GM21526 (cell line): ENCODE measurements around the gene JAML.
"Not testable (repeated sequence)": the region's sequence is repeated elsewhere in the genome, so short reads cannot be mapped to it uniquely, and the experiment has no call there.

Experiments
- ATAC-seq: cut with Tn5 transposase; IDR thresholded peaks from one replicate; pipeline ENCODE4 v1.9.1; 2021; ENCODE audit warnings: moderate library complexity; ENCODE audit not compliant: unreplicated experiment, low FRiP score

Gene JAML

DNA sequence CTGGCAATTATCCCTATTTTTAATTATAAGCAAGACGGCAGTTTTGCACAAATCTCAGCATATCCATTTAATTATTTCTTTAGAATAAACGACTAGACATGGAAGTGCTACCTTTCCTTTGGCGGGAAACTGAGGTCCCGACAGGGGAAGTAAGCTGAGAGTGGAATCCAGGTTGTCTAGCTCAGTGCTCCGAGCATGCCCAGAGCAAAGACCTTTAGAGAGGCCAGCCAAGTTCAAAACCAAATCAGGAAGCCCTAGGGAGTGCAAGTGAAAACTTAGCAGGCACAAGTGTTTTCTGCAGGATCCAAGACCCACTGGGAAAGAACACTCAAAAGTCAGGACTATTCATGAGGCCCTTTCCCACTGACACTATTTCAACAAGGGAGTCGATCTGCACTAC lies 25.7 kb downstream of the JAML start:
- no peak for ATAC-seq

GRCh38 chr11:118198370-118198769 lies 26.4 kb downstream of the JAML start:
- ATAC-seq: no peak

- no peak for ATAC-seq
Measured at GRCh38 chr11:118194835-118195627, 29.8 kb downstream of the JAML start.

GRCh38 chr11:118193910-118194566 lies 30.8 kb downstream of the JAML start:
- no peak for ATAC-seq

DNA sequence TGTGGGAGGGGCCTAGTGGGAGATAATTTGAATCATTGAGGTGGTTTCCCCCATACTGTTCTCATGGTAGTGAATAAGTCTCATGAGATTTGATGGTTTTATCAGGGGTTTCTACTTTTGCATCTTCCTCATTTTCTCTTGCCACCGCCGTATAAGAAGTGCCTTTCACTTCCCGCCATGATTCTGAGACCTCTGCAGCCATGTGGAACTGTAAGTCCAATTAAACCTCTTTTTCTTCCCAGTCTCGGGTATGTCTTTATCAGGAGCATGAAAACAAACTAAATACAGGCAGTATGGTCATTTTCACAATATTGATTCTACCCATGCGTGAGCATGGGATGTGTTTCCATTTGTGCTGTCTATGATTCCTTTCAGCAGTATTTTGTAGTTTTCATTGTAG lies 32.0 kb downstream of the JAML start:
- not testable (repeated sequence) for ATAC-seq

GRCh38 chr11:118190942-118191506 lies 33.8 kb downstream of the JAML start:
- not testable (repeated sequence) for ATAC-seq

GRCh38 chr11:118186346-118187107 lies 38.3 kb downstream of the JAML start:
- no peak for ATAC-seq

DNA sequence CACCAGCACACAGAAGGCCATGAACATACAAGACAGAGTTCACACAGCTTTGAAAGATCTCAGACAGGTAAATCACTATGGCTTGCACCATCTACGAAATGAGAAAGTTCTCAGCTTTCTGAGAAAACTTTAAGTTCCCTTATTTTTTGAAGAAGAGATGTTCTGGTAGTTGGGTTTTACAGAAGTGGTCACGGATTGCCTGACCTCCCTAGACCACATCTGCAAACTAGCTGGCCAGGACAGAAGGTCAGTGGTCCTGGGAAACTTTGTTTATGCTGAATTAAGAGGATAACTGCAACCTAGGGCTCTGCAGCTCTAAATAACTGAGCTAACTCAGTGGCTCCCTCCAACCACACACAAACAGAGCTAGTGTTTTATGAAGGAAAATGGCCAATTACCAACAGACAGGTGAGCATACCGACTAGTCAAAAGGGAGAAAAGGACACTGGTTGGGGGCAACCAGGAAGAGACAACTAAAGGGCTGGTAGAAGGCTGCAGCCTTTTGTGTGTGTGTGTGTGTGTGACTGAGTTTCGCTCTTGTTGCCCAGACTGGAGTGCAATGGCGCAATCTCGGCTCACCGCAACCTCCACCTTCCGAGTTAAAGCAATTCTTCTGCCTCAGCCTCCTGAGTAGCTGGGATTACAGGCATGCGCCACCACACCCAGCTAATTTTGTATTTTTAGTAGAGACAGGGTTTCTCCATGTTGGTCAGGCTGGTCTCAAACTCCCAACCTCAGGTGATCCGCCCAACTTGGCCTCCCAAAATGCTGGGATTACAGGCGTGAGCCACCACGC lies 39.8 kb downstream of the JAML start:
- no peak for ATAC-seq

DNA sequence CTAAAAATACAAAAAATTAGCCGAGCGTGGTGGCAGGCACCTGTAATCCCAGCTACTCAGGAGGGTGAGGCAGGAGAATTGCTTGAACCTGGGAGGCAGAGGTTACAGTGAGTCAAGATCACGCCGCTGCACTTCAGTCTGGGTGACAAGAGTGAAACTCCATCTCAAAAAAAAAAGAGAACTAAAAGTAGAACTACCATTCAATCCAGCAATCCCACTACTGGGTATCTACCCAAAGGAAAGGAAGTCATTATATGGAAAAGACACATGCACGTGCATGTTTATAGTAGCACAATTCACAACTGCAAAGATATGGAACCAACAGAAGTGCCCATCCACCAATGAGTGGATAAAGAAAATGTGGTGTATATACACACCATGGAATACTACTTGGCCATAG lies 41.1 kb downstream of the JAML start:
- not testable (repeated sequence) for ATAC-seq

- ATAC-seq: no peak
Measured at GRCh38 chr11:118180300-118180703, 44.5 kb downstream of the JAML start.

DNA sequence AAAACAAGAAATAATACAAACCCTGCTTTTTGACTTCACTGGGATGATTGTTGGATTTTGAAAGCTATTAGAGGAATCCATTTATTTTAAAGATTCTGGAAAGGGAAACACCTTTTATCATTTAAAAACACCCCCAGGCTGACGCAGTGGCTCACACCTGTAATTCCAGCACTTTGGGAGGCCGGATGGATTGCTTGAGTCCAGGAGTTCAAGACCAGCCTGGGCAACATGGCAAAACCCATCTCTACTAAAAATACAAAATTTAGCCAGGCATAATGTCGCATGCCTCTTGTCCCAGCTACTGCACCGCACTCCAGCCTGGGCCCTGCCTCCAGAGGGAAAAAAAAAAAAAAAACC lies 48.1 kb downstream of the JAML start:
- no peak for ATAC-seq

DNA sequence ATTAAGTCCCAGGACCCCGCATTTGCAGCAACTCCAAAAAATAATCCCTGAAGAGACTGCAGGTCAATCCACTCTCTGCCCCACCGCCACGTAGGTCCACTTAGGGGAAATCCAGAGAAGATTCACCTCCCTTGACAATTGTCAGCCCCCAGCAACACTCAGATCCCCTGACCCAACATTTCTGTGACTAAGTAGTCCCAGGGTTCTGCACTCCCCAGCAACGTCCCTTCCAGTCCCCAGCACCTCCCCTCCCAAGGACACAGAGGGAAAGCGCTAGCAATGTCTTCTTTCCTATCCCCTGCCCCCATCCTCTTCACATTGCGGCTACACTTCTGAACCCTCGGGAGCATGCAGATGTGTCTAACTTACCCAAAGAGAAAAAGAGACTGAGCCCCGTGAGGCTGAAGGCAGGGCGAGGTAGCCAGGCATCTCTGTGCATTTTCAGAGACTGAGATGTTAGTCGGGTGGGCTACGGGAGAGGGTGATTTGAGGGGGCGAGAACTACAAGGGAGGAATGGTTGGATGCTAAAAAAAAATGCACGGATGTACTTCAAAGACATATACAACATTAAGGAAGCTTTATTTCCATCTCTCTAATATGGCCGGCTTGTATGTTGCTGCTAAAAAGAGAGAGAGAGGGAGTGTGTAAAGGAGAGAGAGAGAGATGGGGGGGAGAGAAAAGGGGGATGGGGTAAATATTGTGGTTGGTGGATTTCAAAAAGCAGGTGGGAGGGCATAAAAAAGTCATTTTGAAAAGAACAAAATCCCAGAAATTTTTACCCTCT lies 48.6 kb downstream of the JAML start, which contains the start of gene SCN2B:
TSS of gene SCN2B (minus strand) at position 647 of the 785 bp plus-strand sequence. CDS start at position 439, 208 bp downstream.
- ATAC-seq: no peak

DNA sequence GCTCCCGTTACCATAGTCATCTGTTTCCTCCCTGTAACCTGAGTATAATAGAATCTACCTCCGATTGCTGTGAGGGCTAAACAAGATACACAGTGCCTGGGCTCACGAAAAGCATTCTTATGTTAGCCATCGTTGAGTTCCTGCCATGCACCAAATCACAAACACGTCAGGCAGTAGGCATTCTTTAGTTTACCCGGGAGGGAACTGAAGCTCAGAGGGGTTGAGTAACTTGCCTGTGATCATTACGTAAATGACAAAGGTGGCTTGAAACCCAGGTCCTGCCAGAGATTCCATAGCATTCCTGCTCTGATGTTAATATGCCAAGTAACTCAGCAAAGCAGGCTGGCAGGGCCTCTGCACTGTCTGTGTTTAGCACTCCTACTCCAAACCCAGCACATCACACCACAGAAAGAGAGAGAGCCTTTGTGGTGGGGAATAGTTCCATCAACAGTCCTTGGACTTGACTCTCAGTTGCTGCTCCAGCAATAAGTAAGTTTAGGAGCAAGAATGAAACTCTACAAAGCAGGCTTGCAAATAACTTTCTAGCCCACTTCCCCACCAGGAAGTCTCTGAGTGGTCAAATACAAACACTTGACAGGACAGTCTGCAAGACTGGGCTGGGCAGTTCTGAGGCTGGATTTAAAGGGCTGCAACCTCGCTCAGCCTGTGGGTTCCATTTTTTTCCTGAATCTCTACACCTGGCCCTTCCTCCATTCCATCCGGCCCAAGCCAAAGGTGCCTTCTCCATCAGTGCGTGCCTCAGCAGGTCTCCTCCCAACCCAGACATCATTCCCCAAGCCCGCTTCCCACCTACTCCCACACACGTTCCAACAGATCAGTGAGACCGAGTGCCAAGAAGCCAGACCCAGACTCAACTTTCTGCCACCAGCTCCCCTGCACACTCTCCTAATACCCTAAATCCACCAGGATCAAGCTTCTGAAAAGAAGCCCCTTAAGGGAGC lies 49.5 kb downstream of the JAML start:
- ATAC-seq: no peak

DNA sequence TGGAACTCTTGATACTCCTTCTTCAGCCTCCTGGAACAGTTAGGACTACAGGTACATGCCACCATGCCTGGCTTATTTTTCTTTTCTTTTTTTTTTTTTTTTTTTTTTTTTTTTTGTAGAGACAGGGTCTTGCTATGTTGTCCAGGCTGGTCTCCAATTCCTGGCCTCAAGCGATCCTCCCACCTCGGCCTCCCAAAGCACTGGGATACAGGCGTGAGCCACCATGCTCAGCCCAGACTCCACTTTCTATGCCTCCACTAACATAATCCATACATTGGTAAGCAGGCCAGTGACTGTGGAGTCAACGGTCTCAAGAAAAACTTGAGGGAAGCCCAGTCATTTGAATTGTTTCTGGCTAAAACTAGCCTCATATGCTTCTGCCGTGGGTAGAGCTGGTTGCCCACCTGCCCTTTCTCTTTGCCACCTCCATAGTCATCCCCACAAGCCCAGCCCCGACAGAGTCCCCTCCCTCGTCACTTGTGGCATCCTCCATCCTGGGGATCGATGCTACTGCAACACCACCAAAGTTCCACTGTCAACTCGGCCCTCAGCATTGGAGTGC lies 50.7 kb downstream of the JAML start:
- no peak for ATAC-seq

GRCh38 chr11:118172356-118172755 lies 52.5 kb downstream of the JAML start:
- no peak for ATAC-seq

DNA sequence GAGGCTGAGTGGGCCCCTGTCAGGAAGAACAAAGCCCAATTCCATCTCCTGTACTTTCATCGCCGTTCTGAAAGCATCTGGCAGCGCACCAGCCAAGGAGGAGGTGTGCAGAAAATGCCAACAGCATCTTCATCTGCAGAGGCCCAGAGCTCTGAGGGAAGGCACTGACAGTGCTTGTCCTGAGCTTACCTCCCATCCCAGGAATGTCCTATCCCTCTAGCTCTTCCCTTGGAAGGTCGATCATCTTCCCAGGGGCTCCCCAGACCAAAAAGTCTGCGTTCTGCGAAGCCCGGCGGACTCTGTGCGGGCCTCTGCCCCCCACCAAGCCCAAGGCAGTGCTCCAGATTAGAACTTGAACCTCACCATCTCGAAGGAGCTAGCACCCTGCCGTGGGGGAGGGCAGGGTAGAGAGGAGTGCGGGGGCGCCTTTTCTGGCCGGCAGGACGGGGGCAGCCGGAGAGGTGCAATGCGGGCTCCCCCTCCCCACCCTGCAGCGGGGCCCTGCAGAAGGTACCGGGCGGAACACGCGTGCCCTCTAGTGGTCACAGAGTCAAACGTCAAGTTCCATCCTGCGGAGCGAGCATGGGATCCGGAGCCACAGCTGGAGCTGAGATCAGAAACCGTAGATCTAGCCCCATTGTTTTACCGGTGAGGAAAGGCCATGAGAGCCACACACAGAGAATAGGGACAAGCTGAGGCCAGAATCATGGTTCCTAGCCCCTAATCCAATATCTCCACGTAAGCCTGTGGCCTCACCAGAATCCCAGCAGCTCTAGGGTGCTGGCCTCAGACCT lies 53.3 kb downstream of the JAML start:
- no peak for ATAC-seq

DNA sequence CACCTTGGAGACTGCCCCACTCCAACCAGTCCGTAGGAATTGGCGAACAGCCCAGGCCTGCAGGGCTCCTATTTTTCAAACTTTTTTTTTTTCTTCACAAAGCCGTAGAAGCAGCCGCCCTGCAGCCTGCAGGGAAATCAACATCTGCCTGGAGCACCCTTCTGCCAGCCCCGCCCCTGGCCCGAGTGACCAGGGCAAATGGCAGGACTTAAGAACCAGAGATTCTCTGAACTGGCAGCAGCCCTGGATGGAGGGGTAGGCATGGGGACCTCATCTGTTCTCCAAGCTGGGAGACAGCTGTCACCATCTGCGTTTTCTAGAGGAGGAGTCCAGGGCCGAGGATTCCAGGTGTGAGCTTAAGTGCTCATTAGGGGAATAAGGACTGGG lies 53.9 kb downstream of the JAML start:
- ATAC-seq: no peak
